SU-DHL-6 (cell line): ENCODE measurements around the gene MECR.

Source experiments
- CTCF ChIP-seq: fragments of 200-600 bp; sonication (generic); IDR thresholded peaks from one replicate; pipeline ENCODE4 v1.5.1; 2017; ENCODE audit warnings: antibody characterized with exemption, mild to moderate bottlenecking, low read length, moderate library complexity; ENCODE audit not compliant: insufficient read depth, poor library complexity, severe bottlenecking
- EZH2phosphoT487 ChIP-seq: fragments of 200-600 bp; sonication (generic), shearing (Covaris generic); conservative IDR thresholded peaks from 2 replicates; pipeline ENCODE4 v1.6.1; 2018; ENCODE audit warnings: mild to moderate bottlenecking, antibody characterized with exemption, low read length, moderate library complexity, mixed read lengths

DNA sequence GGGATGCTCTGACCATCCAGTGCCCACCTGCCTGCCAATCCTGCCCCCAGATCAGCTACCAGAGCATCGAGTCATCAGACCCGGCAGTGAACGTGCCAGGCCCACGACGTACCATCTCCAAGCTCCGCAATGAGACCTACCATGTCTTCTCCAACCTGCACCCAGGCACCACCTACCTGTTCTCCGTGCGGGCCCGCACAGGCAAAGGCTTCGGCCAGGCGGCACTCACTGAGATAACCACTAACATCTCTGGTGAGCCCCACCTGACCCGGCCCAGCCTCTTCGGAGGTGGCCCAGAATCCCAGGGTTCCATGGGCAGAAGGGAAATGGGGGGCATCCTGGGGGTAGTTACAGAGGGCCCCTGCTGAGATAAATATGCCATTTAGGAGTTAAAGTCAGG, 48.7 kb upstream of the MECR start:
- TF ChIP-seq CTCF (no peak), EZH2phosphoT487 (no peak)
